Measurements from ENCODE around the gene SLC35E2B.
"Not testable (repeated sequence)": the region's sequence is repeated elsewhere in the genome, so short reads cannot be mapped to it uniquely, and the experiment has no call there.

DNA sequence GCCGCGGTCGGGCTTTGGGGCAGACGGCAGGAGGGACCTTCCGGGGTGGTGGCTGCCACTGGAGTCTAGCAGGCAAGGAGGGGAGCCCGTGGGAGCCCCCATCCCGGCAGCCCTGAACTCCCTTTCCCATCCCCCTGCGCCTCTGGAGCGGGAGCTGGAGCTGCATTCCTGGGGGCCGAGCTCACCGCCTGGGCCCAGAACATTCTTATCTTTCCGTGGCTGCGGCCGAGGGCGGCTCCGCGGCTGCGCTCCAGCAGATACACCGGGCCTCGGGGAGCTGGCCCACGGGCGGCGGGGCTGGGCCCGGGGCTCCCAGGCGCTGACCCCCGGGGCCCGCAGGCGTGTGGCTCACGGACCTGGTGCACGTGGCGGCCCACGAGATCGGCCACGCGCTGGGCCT lies 59.2 kb downstream of the SLC35E2B start:
- not testable (repeated sequence) for TF ChIP-seq TAF1 (IDR thresholded peaks at IDR 0.05; ENCODE audit: borderline replicate concordance, low read depth, low read length); POLR2A (IDR thresholded peaks at IDR 0.05; ENCODE audit: low read depth, low read length)

Measured in GM12892 (cell line).